GM12801 (cell line): ENCODE measurements around the gene HDHD3.

ENCODE experiments used
- CTCF ChIP-seq: IDR thresholded peaks from one replicate; pipeline ENCODE4 v1.5.1; 2011; ENCODE audit warnings: control low read depth; ENCODE audit not compliant: insufficient read length; ENCODE audit errors: extremely low read depth

Gene HDHD3

GRCh38 chr9:113381909-113382411 is 5.2 kb upstream of the HDHD3 start:
- TF ChIP-seq CTCF = no peak

- no peak for TF ChIP-seq CTCF
Observed at GRCh38 chr9:113380869-113381378, 4.1 kb upstream of the HDHD3 start.

- TF ChIP-seq CTCF = no peak
Observed at GRCh38 chr9:113375057-113376023, 1.4 kb downstream of the HDHD3 start.

- TF ChIP-seq CTCF = no peak
Observed at GRCh38 chr9:113373676-113374392, 3.0 kb downstream of the HDHD3 start.

GRCh38 chr9:113373256-113373655 is 3.5 kb downstream of the HDHD3 start:
- no peak for TF ChIP-seq CTCF

GRCh38 chr9:113372059-113372458 is 4.7 kb downstream of the HDHD3 start:
- no peak for TF ChIP-seq CTCF

GRCh38 chr9:113370806-113371325 is 5.9 kb downstream of the HDHD3 start:
- TF ChIP-seq CTCF = no peak
